ENCODE measurements around the gene CHST2.

CHST2 gene

DNA sequence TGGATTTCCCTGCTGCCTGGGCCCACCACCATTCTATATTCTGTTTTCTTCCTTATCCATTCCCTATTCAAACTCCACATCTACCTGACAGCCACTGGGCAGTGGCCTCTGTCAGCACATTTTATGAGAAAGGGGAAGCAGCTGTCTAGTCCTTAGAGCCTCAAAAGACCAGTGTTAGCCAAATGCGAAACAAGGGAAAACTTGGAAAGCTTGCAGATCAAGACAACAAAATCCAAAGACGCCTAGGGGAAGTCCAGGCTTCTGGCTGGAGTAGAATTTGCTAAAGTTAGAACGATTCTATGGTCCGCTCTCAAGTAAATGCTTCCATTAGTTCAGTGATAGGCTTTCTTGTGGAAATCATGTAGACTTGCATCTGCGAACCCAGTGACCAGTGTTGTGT, 39.4 kb upstream of the CHST2 start:
- ChIA-PET POLR2A (no interaction called here), CTCF (no interaction called here)
- no peak for DNase-seq (ENCODE audit: low read depth, low spot score)
- H3K4me3 ChIP-seq (ENCODE audit: low read depth, low read length), result no peak overlapping the region
- TF ChIP-seq, protein P1, sequence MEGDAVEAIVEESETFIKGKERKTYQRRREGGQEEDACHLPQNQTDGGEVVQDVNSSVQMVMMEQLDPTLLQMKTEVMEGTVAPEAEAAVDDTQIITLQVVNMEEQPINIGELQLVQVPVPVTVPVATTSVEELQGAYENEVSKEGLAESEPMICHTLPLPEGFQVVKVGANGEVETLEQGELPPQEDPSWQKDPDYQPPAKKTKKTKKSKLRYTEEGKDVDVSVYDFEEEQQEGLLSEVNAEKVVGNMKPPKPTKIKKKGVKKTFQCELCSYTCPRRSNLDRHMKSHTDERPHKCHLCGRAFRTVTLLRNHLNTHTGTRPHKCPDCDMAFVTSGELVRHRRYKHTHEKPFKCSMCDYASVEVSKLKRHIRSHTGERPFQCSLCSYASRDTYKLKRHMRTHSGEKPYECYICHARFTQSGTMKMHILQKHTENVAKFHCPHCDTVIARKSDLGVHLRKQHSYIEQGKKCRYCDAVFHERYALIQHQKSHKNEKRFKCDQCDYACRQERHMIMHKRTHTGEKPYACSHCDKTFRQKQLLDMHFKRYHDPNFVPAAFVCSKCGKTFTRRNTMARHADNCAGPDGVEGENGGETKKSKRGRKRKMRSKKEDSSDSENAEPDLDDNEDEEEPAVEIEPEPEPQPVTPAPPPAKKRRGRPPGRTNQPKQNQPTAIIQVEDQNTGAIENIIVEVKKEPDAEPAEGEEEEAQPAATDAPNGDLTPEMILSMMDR (IDR thresholded peaks at IDR 0.05; ENCODE audit: insufficient read depth, low read length, missing control alignments), result no peak

DNA sequence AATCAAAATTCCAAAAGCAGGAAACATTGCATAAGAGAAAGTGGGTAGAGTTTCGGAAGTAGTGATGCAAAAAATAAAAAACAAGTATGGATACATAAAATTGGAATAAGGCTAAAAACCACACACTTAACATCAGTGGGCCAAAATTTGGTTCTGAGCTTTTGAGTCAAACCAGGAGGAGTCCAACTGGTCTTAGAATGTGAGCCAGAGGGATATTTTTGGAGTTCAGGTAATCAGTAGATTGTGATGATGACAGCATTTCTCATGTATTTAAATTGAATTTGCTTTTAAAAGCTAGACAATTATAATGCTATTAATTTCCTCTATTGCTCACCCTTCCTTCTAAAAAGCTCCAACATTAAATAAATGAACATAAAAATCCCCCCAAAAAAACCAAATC, 38.2 kb upstream of the CHST2 start:
- no peak overlapping the region for H3K4me3 ChIP-seq (ENCODE audit: low read depth, low read length)
- no peak for DNase-seq (ENCODE audit: low read depth, low spot score)
- CTCF ChIA-PET, result interaction anchor here (1.1 kb wide), 1 partner anchor 10 kb away, joined by 3 read pairs; no protein-coding TSS in a partner anchor
- POLR2A ChIA-PET, result no interaction called here
- TF ChIP-seq, protein P1 (IDR thresholded peaks at IDR 0.05; ENCODE audit: insufficient read depth, low read length, missing control alignments), result no peak

DNA sequence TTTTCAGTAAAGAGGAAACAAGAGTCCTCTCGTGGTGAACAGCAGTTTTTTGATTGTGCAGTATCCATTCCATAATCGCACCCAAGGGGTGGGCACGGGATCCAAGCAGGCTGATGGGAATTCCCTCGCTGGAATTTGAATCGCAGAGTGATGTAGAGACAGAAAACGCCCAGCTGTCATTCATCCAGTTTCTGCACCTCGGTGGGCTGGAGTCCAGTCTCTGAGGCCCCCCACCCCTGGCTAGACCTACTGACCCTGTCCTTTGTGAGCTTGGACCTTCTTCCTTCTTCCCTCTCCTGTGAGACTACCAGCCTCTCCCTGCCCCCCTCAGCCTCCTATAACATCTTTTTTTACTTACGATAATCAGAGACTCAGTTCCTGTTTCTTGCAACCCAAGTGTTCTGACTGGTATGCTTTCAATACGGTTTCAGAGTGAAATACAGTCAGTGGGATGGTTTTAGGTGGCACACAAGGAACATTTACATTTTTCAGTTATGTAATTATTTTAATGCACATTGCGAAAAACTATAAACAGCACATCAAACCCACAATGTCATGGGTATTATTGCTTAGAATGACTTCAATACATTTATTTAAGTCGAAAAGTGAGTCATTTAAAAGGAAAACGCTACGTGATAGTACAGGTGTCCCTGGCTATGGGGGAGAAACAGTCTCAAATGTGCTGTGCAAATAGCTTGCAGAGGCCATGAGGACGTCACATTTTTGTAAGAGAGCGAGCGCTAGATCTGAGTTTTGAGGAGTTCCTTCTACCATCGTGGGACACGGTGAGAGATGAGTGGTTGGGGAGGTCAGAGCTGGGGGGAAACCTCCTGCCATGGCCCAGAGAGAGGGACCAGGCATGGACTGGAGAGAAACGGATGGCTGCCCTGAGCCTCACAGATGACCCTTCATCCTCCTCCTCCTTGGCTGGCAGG, 37.5 kb upstream of the CHST2 start:
- no peak for DNase-seq (ENCODE audit: low read depth, low spot score)
- POLR2A ChIA-PET, result no interaction called here
- H3K4me3 ChIP-seq (ENCODE audit: low read depth, low read length), result no peak overlapping the region
- TF ChIP-seq, protein P1 (IDR thresholded peaks at IDR 0.05; ENCODE audit: insufficient read depth, low read length, missing control alignments), result no peak
- CTCF ChIA-PET, result no interaction called here

DNA sequence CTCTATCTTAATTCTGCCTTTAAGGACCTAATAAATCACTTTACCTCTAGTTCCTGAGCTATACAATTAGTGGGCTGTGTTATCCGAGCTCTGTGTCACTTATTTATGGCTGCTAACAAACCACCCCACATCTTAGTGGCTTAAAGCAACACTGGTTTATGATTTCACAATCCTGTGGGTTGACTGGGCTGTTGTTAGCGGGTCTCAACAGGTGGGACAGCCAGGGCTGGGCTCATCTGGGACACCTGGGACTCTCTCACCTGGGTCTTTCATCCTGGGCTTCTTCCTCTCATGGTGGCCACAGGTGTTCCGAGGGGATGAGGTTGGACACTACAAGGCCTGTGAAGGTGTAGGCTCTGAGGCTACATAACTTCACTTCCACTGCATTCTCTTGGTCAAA, 35.8 kb upstream of the CHST2 start:
- DNase-seq (ENCODE audit: low read depth, low spot score), result no peak
- TF ChIP-seq, protein P1 (IDR thresholded peaks at IDR 0.05; ENCODE audit: insufficient read depth, low read length, missing control alignments), result no peak
- CTCF ChIA-PET, result interaction anchor here (0.8 kb wide), 1 partner anchor 561 kb away, joined by 3 read pairs; no protein-coding TSS in a partner anchor
- no peak overlapping the region for H3K4me3 ChIP-seq (ENCODE audit: low read depth, low read length)
- POLR2A ChIA-PET, result no interaction called here

DNA sequence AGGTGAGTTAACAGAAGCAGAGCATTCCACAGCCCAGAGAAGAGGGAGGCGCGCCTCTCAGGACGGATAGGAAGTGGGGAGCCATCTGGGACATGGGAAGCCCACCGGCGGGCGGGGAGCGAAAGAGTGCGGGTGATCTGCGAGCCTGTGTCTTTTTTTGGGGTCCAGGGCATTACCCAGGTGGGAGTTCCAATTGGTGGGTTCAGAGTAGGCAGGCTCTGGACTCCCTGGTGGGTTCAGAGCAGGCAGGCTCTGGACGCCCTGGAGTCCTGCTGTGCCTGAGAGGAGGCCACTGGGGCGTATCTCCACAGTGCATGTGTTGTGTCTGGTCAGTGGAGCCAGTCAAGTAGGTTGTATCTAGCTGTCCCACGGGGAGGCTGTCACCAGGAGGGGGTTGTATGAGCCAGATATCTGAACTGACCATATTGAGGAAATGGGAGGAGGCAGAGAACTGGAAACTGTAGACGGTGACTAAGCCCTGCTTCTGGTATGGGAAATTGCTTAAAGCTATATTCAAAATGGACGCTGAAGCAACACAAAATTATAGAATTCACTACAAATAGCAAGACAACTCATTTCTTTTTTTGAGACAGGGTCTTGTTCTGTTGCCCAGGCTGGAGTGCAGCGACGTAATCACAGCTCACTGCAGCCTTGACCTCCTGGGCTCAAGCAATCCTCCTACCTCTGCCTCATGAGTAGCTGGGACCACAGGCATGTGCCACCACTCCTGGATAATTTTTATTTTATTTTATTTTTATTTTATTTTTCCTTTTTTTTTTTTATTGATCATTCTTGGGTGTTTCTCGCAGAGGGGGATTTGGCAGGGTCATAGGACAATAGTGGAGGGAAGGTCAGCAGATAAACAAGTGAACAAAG, 34.5 kb upstream of the CHST2 start:
- ChIA-PET CTCF (interaction anchor here (0.8 kb wide), 1 partner anchor 589 kb away, joined by 3 read pairs; no protein-coding TSS in a partner anchor), POLR2A (no interaction called here)
- no peak for DNase-seq (ENCODE audit: low read depth, low spot score)
- H3K4me3 ChIP-seq (ENCODE audit: low read depth, low read length), result no peak overlapping the region
- TF ChIP-seq, protein P1 (IDR thresholded peaks at IDR 0.05; ENCODE audit: insufficient read depth, low read length, missing control alignments), result no peak

DNA sequence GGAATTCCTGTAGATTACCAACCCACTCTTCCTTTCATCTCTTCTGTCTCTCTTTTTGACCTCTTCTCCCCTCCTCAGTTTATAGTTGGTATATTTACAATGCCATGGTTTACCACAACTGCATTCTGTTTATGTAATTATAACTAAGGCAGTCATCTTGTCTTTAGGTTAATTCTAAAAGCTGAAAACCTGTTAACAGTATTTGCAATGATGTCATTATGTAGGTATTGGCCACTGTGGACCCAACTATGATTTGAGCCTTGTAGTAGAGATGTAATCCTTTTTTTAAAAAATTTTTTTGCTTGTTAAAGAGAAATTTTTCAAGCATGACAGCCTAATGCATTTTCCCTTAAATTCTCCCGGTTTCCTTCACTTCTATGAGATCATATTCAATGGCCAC, 30.7 kb upstream of the CHST2 start:
- no peak for DNase-seq (ENCODE audit: low read depth, low spot score)
- no peak overlapping the region for H3K4me3 ChIP-seq (ENCODE audit: low read depth, low read length)
- TF ChIP-seq, protein P1 (IDR thresholded peaks at IDR 0.05; ENCODE audit: insufficient read depth, low read length, missing control alignments), result no peak
- POLR2A ChIA-PET, result no interaction called here
- CTCF ChIA-PET, result no interaction called here
